ENCODE data around the gene CNPY3. TPM values are rescaled to one million over a fixed set of nuclear protein-coding genes. Genes with fewer than 3 reads are reported as not detected.

Gene CNPY3
- total RNA-seq, 2 donors from 2014 or later, result 50.8 to 74.7 TPM

DNA sequence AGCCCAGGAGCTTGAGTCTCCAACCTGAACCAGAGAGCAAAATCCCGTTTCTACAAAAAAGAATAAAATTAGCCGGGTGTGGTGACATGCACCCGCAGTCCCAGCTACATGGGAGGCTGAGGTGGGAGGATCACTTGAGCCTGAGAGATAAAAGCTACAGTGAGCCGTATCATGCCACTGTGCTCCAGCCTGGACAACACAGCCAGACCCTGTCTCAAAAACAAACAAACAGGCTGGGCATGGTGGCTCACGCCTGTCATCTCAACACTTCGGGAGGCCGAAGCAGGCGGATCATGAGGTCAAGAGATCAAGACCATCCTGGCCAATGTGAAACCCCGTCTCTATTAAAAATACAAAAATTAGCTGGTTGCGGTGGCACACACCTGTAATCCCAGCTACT, 24.8 kb upstream of the CNPY3 start:
- ATAC-seq (no peak), DNase-seq (no peak)
- 95 to 97% methylated on average over 10 of the region's 10 CpGs for WGBS, 2 donors

DNA sequence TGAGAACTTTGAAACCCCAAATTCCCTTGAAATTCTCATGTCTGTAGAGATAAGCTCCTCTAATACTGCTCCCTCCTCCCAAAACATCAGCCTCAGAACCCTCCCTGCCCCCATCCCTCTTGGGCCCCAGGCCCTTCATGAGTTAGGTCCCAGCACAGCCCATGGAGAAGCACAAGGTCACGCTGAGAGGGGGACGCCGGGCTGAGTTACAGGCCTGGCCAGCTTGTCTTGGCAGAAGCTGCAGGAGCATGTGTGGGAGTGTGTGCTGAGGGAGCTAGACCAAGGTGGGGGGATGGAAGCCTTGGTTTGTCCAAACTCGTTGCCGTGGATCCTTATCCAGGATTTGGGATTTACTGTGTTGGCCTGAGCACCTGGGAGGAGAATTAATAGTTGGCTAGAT, 21.9 kb upstream of the CNPY3 start:
- Histone ChIP-seq H3K4me3 (no peak overlapping the region), H3K27ac (no peak overlapping the region), H3K27me3 (no peaks in the 10 kb centered on the region), H3K36me3 (replicated peaks in 1 of 2; ENCODE audit: insufficient read depth in 1 of 2, low read depth in 2 of 2) (no peaks in the 10 kb centered on the region), H3K4me1 (peaks cover 23% of the 10 kb centered on the region), H3K9me3 (no peaks in the 10 kb centered on the region)
- WGBS, 2 donors, result 30 to 35% methylated on average over 5 of the region's 5 CpGs
- intact Hi-C loops (cut with DNase I), result loop anchor here (5.0 kb wide), 1 partner anchor 235 kb away; no protein-coding TSS in a partner anchor
- TF ChIP-seq, protein P1, sequence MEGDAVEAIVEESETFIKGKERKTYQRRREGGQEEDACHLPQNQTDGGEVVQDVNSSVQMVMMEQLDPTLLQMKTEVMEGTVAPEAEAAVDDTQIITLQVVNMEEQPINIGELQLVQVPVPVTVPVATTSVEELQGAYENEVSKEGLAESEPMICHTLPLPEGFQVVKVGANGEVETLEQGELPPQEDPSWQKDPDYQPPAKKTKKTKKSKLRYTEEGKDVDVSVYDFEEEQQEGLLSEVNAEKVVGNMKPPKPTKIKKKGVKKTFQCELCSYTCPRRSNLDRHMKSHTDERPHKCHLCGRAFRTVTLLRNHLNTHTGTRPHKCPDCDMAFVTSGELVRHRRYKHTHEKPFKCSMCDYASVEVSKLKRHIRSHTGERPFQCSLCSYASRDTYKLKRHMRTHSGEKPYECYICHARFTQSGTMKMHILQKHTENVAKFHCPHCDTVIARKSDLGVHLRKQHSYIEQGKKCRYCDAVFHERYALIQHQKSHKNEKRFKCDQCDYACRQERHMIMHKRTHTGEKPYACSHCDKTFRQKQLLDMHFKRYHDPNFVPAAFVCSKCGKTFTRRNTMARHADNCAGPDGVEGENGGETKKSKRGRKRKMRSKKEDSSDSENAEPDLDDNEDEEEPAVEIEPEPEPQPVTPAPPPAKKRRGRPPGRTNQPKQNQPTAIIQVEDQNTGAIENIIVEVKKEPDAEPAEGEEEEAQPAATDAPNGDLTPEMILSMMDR (IDR thresholded peaks at IDR 0.05), result no peak
- TF ChIP-seq POLR2A (IDR thresholded peaks at IDR 0.05), result no peak
- no peak for DNase-seq
- ATAC-seq, result no peak

More for the DNA sequence above, 24.8 kb upstream of the CNPY3 start:
- Histone ChIP-seq H3K4me3 (no peak overlapping the region), H3K9me3 (no peaks in the 10 kb centered on the region), H3K27me3 (no peaks in the 10 kb centered on the region), H3K36me3 (replicated peaks in 1 of 2; ENCODE audit: insufficient read depth in 1 of 2, low read depth in 2 of 2) (no peaks in the 10 kb centered on the region), H3K4me1 (peaks cover 26% of the 10 kb centered on the region), H3K27ac (no peak overlapping the region)
- no peak for TF ChIP-seq POLR2A (IDR thresholded peaks at IDR 0.05)
- TF ChIP-seq, protein P1 (IDR thresholded peaks at IDR 0.05), result no peak
- intact Hi-C loops (cut with DNase I), result no loop called here

DNA sequence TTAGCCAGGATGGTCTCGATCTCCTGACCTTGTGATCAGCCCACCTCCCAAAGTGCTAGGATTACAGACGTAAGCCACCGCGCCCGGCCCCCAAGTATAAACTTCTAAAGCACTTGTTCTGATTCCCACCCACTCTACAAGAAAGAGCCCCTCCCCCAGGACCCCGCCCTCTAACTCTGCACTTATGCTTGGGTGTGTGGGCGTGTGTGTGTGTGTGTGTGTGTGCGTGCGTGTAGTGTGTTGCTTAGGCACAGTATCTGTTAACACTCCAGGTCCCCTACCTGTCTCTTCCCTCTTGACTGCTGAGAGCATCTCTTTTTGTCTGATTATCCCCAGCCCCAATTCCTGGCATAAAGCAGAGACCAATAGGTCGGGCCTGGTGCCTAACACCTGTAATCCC, 19.4 kb upstream of the CNPY3 start:
- Histone ChIP-seq H3K36me3 (replicated peaks in 1 of 2; ENCODE audit: insufficient read depth in 1 of 2, low read depth in 2 of 2) (no peaks in the 10 kb centered on the region), H3K4me3 (no peak overlapping the region), H3K27ac (no peak overlapping the region), H3K4me1 (peaks cover 9% of the 10 kb centered on the region), H3K27me3 (no peaks in the 10 kb centered on the region), H3K9me3 (no peaks in the 10 kb centered on the region)
- ATAC-seq (no peak), DNase-seq (no peak)
- WGBS, 2 donors, result 82 to 91% methylated on average over 10 of the region's 10 CpGs
- intact Hi-C loops (cut with DNase I), result loop anchor here (5.0 kb wide), 1 partner anchor 232 kb away; no protein-coding TSS in a partner anchor
- TF ChIP-seq, protein P1 (IDR thresholded peaks at IDR 0.05), result no peak
- TF ChIP-seq POLR2A (IDR thresholded peaks at IDR 0.05), result no peak

DNA sequence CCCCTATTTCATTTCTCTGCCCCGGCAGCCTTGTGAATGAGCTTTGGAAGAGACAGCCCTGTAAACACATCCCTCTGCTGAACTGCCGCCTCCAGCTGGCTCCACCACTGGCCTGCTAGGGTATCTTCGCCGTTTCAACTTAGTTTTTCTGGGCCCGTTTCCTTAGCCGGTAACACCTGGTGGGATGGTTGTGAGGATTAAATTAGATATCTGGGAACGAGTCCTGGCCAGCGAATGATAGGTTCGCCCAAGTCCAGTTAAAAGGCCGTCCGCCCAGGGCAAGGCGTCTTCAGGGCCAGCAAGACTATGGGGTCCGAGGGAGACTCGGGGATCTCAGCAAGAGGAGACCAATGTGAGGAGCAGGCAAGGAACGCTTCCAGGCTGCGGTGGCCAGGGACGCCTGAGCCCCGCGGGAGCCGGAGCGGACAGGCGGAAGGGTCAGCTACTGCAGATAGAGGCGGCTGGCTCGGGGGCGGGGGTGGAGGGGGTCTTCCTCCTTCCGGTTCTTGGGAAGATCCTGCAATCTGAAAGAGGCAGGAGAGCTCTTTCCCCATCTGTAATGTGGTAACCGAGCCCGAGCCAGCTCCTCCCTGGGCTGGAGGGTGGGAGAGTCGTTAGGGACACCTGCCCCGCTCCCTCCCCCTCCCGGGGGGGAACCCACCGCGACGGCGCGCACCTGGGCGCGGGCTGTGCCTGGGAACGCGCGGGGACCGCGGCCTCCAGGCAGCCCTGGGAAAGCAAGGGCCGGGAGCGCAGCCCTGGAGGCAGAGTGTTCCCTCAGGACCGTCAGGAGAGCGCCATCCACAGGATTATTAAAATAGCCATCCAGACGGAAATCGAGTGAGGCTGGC, 17.9 kb upstream of the CNPY3 start:
- TF ChIP-seq, protein P1 (IDR thresholded peaks at IDR 0.05), result no peak
- no peak for TF ChIP-seq POLR2A (IDR thresholded peaks at IDR 0.05)
- 21 to 41% methylated on average over 31 to 49 of the region's 49 CpGs for WGBS, 2 donors
- H3K9me3 ChIP-seq, result no peaks in the 10 kb centered on the region
- no peak overlapping the region for H3K4me3 ChIP-seq
- peaks cover 9% of the 10 kb centered on the region for H3K4me1 ChIP-seq
- DNase-seq (peak in 1 of 4 donors; percentile 31), ATAC-seq (peak; percentile 45)
- H3K27me3 ChIP-seq, result no peaks in the 10 kb centered on the region
- peak overlapping the region in 2 of 4 donors; percentile 23 to 38 for H3K27ac ChIP-seq
- no peaks in the 10 kb centered on the region for H3K36me3 ChIP-seq (replicated peaks in 1 of 2; ENCODE audit: insufficient read depth in 1 of 2, low read depth in 2 of 2)
- intact Hi-C loops (cut with DNase I), result no loop called here

Data from body of pancreas (tissue), 4 donors.